Esophagus muscularis mucosa (tissue), 4 donors: ENCODE measurements around the gene KRT74. TPM values are rescaled to one million over a fixed set of nuclear protein-coding genes. Genes with fewer than 3 reads are reported as not detected.

Source experiments
- DNase-seq: peaks from one replicate; pipeline ENCODE4 v3.0.0-alpha.2; 2017; ENCODE audit errors: extremely low spot score
- H3K27ac ChIP-seq, 4 donors: fragments of 200-600 bp; sonication (generic); replicated peaks in 1 of 4; 1 replicate in 3 of 4; 2 replicates in 1 of 4; pipeline ENCODE4 v1.5.1; 2016 to 2019; ENCODE audit warnings: mild to moderate bottlenecking in 1 of 4
- H3K27me3 ChIP-seq, 4 donors: fragments of 200-600 bp; sonication (generic); one replicate each; pipeline versions ENCODE4 v1.5.1 to v1.6.0; 2016 to 2019
- H3K36me3 ChIP-seq, 4 donors: fragments of 200-600 bp; sonication (generic); one replicate each; pipeline ENCODE4 v1.5.1; 2016 to 2019
- H3K4me1 ChIP-seq, 4 donors: fragments of 200-600 bp; sonication (generic); one replicate each; pipeline ENCODE4 v1.5.1; 2016 to 2019
- H3K4me3 ChIP-seq, 4 donors: fragments of 200-600 bp; sonication (generic); 1 replicate in 2 of 4; 2 replicates in 2 of 4; pipeline ENCODE4 v1.5.1; 2016 to 2019; ENCODE audit warnings: mild to moderate bottlenecking in 4 of 4, moderate library complexity in 1 of 4
- H3K9me3 ChIP-seq, 4 donors: fragments of 200-600 bp; sonication (generic); 1 replicate in 3 of 4; 2 replicates in 1 of 4; pipeline ENCODE4 v1.5.1; 2016 to 2019
- CTCF ChIP-seq, 3 experiments: fragments of 200-600 bp in 2 of 3; fragments of 450-650 bp in 1 of 3; sonication (generic) in 2 of 3; IDR thresholded peaks; one replicate each; pipeline ENCODE4 v1.5.1; 2017 to 2019; ENCODE audit warnings: antibody characterized with exemption in 3 of 3, mild to moderate bottlenecking in 2 of 3, moderate library complexity in 1 of 3
- EP300 ChIP-seq: sonication (generic); formaldehyde crosslinking; IDR thresholded peaks from one replicate; pipeline ENCODE4 v1.6.1; 2017; ENCODE audit warnings: antibody characterized with exemption
- POLR2A ChIP-seq: fragments of 450-650 bp; IDR thresholded peaks from one replicate; pipeline ENCODE4 v1.6.1; 2017; ENCODE audit warnings: antibody characterized with exemption, moderate library complexity, mild to moderate bottlenecking, low read depth
- POLR2AphosphoS5 ChIP-seq, 2 donors: sonication (generic); formaldehyde crosslinking; IDR thresholded peaks; one replicate each; pipeline ENCODE4 v1.6.1; 2017; ENCODE audit warnings: antibody characterized with exemption in 2 of 2
- WGBS: methylation state at CpG from one replicate; pipeline ENCODE4 v1.1.5; 2018; 5-methylcytosine and 5-hydroxymethylcytosine counted together
- intact Hi-C: fragments of 100-400 bp; cut with DNase I; formaldehyde crosslinking; loops from one replicate; pipeline ENCODE4 v1.15.1; 2023
- total RNA-seq, 4 donors: library from RNA; depleted of rRNA; stranded (reverse); fragments of >200 nt; gene quantifications; one replicate each; pipeline versions ENCODE4 v1.1.0 to v1.2.1, GENCODE V29; 2016

Gene KRT74
- total RNA-seq, 4 donors from 2014 or later = not detected

GRCh38 chr12:52590021-52590420 is 16.4 kb upstream of the KRT74 start:
- 91% methylated on average over 3 of the region's 6 CpGs for WGBS
- TF ChIP-seq POLR2AphosphoS5 (IDR thresholded peaks at IDR 0.05) (no peak), EP300 (no peak), CTCF (IDR thresholded peaks at IDR 0.05) (no peak)

GRCh38 chr12:52587563-52587962 is 13.9 kb upstream of the KRT74 start:
- no peak for TF ChIP-seq POLR2AphosphoS5 (IDR thresholded peaks at IDR 0.05)
- no peak for TF ChIP-seq POLR2A
- TF ChIP-seq CTCF (IDR thresholded peaks at IDR 0.05) = no peak
- TF ChIP-seq EP300 = no peak
- no peaks in the 10 kb centered on the region for H3K4me1 ChIP-seq
- no peak overlapping the region for H3K4me3 ChIP-seq
- 87% methylated on average over 17 of the region's 17 CpGs for WGBS
- no peaks in the 10 kb centered on the region for H3K36me3 ChIP-seq
- no peak for DNase-seq
- H3K27ac ChIP-seq = no peak overlapping the region
- H3K9me3 ChIP-seq = no peaks in the 10 kb centered on the region
- intact Hi-C loops = loop anchor here (10.0 kb wide), 1 partner anchor 433 kb away; no protein-coding TSS in a partner anchor
- peaks cover 0 to 24% (median 0%) of the 10 kb centered on the region in 4 donors for H3K27me3 ChIP-seq

More at GRCh38 chr12:52590021-52590420, 16.4 kb upstream of the KRT74 start:
- intact Hi-C loops = no loop called here
- no peaks in the 10 kb centered on the region for H3K4me1 ChIP-seq
- no peak overlapping the region for H3K4me3 ChIP-seq
- DNase-seq = no peak
- no peak overlapping the region for H3K27ac ChIP-seq
- H3K36me3 ChIP-seq = no peaks in the 10 kb centered on the region
- peaks cover 0 to 28% (median 0%) of the 10 kb centered on the region in 4 donors for H3K27me3 ChIP-seq
- H3K9me3 ChIP-seq = no peaks in the 10 kb centered on the region

GRCh38 chr12:52585946-52586345 is 12.3 kb upstream of the KRT74 start:
- no peak for DNase-seq
- WGBS = 70% methylated on average over 9 of the region's 9 CpGs
- Histone ChIP-seq H3K27me3 (peaks cover 0 to 23% (median 0%) of the 10 kb centered on the region in 4 donors), H3K9me3 (no peaks in the 10 kb centered on the region), H3K36me3 (no peaks in the 10 kb centered on the region), H3K4me3 (no peak overlapping the region), H3K27ac (no peak overlapping the region), H3K4me1 (no peaks in the 10 kb centered on the region)
- intact Hi-C loops = loop anchor here (10.0 kb wide), 1 partner anchor 431 kb away; no protein-coding TSS in a partner anchor
- no peak for TF ChIP-seq EP300
- no peak for TF ChIP-seq POLR2A
- TF ChIP-seq CTCF (IDR thresholded peaks at IDR 0.05) = no peak
- no peak for TF ChIP-seq POLR2AphosphoS5 (IDR thresholded peaks at IDR 0.05)

- H3K36me3 ChIP-seq = no peaks in the 10 kb centered on the region
- no peak overlapping the region for H3K4me3 ChIP-seq
- H3K4me1 ChIP-seq = no peaks in the 10 kb centered on the region
- TF ChIP-seq EP300 (no peak), POLR2A (no peak), CTCF (IDR thresholded peaks at IDR 0.05) (no peak), POLR2AphosphoS5 (IDR thresholded peaks at IDR 0.05) (no peak)
- H3K9me3 ChIP-seq = no peaks in the 10 kb centered on the region
- no peak overlapping the region for H3K27ac ChIP-seq
- DNase-seq = no peak
- 86% methylated on average over 3 of the region's 3 CpGs for WGBS
- intact Hi-C loops = loop anchor here (10.0 kb wide), 1 partner anchor 430 kb away; no protein-coding TSS in a partner anchor
- H3K27me3 ChIP-seq = peaks cover 0 to 16% (median 0%) of the 10 kb centered on the region in 4 donors
These were observed 11.4 kb upstream of the KRT74 start for GRCh38 chr12:52585066-52585465.

- DNase-seq = no peak
- peaks cover 0 to 10% (median 0%) of the 10 kb centered on the region in 4 donors for H3K27me3 ChIP-seq
- H3K36me3 ChIP-seq = no peaks in the 10 kb centered on the region
- no peaks in the 10 kb centered on the region for H3K4me1 ChIP-seq
- TF ChIP-seq POLR2AphosphoS5 (IDR thresholded peaks at IDR 0.05) (no peak), EP300 (no peak), CTCF (IDR thresholded peaks at IDR 0.05) (no peak), POLR2A (no peak)
- intact Hi-C loops = loop anchor here (10.0 kb wide), 1 partner anchor 429 kb away; no protein-coding TSS in a partner anchor
- no peak overlapping the region for H3K27ac ChIP-seq
- H3K9me3 ChIP-seq = no peaks in the 10 kb centered on the region
- H3K4me3 ChIP-seq = no peak overlapping the region
- 86% methylated on average over 9 of the region's 9 CpGs for WGBS
These were observed 10.6 kb upstream of the KRT74 start for GRCh38 chr12:52584156-52584682.
